GM18909 (cell line): ENCODE data around the gene MIS12.

Experiments
- ATAC-seq: cut with Tn5 transposase; IDR thresholded peaks from one replicate; pipeline ENCODE4 v1.9.1; 2021; ENCODE audit warnings: mild to moderate bottlenecking; ENCODE audit not compliant: unreplicated experiment, poor library complexity

Gene MIS12

DNA sequence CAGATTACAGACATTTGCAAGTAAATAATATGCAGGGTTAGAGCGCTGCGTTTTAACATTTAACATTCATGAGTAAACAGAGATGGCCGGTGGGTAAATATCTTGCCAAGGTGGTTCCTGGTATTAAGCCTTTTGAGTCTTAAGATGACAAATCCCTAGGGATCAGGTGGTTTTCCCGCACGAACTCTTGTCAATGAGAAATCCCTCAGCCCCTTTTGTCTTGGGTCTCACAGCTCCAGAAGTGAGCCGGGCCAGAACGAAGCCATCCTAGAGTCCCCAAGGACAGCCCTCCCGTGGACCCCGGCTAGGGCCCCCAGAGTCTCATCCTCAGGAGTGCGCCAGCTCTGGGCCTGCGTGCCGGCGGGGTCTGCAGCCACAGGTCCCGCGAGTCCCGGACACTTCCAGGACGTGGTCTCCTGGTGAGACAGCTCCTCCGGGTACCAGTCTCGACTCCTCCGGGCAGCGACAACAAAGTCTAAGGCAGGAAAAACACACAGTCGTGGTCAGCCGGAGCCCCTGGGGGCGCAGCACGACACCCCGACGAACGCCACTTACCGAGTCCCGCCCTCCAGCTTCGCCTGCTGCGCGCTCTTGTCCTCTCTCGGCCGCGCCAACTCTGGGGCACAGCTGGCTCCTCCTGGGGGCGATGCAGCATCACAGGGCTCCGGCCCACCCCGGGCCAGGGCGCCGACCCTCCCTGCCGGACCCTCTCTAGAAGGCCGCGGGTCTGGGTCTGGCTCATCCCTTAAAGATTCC, 13.3 kb downstream of the MIS12 start:
- no peak for ATAC-seq

DNA sequence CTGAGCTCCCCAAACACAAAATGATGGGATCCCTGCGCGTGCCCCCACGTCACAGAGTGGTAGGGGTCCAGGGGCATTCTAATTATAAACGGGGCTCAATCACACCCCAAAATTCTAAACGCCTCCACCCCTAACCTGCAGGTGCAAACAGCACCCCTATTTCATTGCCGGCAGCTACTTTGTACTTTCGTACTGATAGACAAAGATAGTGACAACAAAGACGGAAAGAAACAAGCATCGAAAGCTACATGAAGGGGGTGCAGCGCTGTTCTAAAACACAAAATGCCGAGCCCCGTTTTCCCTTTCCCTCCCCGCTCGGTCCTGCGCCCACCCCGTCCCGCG, 13.9 kb downstream of the MIS12 start:
- ATAC-seq: no peak

DNA sequence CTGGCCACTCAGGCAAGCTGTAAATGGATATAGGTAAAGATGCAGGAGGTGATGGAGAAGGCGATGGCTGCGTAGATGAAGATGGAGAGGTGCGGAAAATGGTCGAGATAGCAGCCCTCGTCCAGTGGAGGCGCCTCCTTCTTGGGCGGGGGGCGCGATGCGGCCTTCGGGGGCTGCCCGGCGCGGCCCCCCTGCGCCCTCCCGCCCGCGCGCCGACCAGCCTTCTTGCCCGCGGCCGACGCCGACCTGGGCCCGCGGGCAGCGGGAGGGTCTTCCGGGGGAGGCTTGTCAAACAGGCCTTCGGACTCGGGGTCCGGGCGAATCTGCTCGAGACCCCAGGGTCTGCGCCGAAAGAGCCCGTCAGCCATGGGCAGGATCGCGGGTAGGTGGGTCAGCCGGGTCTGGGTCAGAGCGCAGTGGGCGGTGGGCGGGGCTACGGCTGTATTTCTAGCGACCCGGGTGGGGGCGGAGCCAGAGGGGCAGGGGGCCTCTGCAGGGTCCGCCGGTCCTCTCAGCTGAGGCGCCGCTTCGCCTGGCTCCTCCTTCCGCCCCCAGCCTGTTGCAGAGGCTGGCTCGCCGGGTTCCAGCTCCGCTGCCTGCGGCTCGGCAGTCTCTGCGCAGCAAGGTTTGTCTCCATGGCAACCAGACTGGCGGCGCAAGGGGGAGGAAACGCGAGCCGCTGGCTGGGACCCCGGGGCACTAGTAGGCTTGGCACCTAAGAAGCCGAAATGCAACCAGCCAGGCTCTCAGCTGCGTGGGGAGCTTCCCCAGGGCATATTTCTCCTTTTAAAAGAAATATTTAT, 14.4 kb downstream of the MIS12 start:
- ATAC-seq: peak; percentile 43

DNA sequence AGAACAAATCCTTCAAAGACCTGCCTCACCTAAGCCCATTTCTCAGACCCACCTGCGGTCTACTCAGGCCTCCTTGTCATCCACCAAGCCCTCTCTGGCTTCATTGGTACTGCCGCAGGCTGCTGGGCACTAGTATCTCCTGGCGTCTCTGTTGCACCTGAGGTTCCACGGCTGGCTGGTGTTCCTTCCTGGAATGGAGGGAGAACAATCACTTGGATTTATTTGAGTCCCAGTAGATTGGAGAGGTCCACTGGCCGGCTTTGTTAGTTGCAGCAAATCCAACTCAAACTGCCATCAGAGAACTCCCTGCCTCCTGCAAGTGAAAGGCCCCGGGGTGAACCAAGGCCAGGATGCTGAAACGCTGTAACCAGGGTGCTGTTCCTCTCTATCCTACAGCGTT, 15.3 kb downstream of the MIS12 start:
- no peak for ATAC-seq

DNA sequence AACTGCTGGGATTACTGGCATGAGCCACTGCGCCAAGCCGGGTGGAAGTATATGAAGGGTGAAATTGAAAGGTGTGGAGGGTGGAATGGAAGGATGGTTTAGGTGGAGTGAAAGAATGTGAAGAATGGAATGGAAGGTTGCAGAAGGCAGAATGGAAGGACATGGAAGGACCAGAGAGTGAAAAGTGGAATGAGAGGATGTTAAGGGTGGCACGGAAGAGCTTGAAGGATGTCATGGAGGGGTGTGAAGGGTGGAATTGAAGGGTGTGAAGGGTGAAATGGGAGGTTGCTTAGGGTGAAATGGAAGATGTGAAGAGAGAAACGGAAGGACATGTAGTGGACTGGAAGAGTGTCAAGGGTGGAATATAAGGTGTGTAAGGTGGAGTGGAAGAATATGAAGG, 16.2 kb downstream of the MIS12 start:
- ATAC-seq: no peak

DNA sequence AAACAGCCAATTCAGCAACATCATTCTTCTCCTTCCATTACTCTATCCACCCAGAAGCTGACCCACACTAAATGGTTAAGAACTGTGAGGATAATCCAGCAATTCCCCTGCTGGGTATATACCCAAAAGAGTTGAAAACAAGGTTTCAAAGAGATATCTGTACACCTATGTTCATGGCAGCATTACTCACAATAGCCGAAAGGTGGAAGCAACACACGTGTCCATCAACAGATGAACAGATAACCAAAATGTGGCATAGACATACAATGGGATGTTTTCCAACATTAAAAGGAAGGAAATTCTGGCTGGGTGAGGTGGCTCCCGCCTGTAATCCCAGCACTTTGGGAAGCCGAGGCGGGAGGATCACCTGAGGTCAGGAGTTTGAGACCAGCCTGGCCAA, 19.9 kb downstream of the MIS12 start:
- ATAC-seq: no peak

DNA sequence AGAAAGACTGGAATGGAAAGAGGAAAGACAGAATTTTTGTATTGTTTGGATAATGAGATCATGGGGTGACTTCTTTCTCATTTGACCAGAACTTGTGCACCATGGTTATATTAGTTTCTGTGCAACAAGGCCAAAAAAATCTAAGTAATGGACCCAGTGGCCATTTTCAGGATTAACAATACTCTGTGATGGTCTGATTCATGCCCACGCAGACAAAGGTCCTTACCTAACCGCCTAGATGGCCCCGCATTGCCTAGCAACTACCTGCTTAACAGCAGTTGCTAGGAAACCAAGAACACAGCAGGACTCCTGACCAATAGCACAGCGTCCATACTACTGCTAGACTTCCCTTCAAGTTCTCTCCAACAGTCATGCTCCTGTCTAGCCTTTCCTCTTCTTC, 22.4 kb downstream of the MIS12 start:
- no peak for ATAC-seq

DNA sequence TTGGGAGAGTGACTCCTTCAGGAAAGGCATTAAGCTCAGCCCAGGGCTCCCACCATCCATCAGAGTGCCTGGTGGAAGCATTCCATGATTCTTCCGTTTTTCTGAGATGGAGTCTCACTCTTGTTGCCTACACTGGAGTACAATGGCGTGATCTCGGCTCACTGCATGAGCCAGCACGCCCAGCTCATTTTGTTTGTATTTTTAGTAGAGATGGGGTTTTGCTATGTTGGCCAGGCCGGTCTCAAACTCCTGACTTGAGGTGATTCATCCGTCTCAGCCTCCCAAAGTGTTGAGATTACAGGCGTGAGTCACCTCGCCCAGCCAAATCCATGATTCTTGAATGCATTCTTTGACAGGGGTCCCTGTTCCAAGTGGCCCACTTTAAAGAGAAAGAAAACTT, 23.1 kb downstream of the MIS12 start:
- ATAC-seq: no peak

DNA sequence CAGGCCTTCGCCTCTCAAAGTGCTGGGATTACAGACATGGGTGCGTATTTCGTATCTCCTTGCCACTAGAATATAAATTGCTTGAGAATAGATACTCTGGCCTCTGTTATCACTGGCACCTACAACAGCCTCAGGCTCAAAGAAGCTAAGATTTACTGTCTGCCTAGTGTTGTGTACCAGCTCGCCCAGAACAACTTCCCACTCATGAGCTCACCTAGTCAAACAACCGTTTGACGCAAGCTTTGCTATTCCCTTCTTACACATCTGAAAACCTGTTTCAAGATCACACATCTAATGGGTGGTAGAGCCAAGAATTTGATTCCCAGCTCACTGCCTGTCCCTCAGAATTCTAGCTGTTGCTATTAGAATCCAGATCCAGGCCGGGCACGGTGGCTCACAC, 24.4 kb downstream of the MIS12 start:
- no peak for ATAC-seq

DNA sequence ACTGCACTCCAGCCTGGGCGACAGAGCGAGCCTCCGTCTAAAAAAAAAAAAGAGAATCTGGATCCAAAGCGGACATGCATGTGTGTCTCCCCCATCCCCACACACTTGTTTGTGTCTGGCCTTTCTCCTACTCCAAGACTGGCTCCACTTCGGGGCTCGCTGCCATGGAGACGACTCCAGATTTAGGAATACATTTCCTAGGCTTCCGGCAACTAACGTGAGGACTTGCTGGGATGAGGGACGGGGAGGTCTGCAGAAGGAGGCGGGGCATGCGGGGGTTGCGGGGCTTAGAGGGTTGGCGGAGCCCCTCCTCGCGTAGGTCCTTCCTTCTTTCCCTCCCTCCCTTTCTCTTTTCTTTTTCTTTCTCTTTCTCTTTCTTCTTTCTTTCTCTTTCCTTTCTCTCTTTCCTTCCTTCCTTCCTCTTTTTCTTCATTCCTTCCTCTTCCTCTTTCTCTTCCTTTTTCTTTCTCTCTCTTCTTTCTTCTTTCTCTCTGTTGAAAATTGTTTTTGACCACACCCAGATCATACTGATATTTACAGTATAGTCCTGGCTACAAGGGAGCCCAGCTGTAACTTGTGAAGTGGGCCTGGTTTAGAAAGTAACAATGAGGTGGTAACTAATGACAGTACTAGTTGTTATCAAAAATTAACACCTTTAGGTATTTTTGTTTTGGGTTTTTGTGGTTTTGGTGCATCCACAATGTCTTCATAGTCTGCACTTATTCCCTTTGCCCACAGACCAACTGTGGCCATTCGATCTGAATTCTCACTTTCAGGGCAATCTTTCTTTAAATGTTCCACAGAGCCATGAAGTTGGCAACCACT, 25.2 kb downstream of the MIS12 start:
- no peak for ATAC-seq

DNA sequence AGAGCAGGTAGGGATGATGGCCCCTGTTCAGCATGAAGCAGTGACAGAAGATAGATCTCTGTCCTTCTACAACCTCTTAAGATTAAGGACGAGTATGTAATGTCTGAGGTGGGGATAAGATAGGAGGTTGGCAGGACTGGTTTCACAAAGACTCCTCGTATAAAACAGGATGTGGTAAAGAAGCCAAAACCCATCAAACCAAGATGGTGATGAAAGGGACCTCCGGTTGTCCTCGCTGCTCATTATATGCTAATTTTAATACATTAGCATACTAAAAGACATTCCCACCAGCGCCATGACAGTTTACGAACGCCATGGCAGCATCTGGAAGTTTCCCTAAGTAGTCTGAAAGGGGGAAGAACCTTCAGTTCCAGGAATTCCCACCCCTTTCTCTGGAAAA, 27.3 kb downstream of the MIS12 start:
- no peak for ATAC-seq

DNA sequence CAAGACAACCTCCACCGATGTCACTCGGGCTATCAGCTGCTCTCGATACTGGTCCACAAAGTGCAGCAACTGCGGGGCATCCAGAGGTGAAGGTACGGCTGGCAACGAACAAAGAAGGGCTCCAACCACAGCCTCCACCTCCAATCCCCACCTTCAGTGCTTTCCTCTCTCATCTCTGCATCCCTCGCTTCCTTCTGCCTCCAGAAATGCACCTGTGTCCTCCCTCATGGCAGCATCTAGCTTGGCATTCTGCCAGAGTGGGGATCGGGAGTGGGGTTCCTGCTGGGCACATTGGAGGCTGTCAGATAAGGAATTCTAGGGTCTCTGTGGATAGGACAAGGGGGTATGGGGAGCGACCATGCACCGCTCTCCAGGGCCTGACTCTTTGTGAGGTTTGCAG, 28.6 kb downstream of the MIS12 start:
- ATAC-seq: no peak

DNA sequence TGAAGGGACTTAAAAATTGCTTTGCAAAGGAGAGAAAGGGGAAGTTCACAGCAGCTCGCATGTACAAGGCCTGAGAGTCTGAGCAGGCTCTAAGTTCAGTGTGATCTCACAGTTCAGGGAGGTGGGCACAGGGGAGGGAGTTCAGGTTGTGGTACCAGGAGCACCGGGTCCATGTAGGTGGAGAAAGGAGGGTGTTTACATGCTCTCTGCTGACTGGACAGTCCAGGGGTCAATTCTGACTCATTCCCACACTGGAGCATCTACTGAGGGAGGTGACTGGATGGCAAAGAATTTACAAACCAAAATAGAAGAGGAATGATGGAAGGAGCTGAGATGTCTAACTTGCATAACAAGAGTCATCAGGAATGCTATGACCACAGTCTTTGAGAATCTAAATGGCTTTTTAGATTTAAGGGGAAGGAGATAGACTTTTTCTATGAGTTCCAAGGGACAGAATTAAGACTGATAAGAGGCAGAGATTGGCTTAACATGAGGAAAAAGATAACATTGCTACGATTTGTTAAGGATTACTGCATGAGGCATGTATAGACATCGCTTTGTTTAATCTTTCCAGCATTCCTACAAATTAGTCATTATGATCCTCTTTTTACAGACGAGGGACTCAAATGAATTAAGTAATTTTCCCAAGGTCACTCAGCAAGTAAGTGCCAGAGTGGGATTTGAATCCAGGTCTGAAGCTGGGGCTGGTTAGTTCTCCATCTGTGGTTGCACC, 29.9 kb downstream of the MIS12 start:
- no peak for ATAC-seq

DNA sequence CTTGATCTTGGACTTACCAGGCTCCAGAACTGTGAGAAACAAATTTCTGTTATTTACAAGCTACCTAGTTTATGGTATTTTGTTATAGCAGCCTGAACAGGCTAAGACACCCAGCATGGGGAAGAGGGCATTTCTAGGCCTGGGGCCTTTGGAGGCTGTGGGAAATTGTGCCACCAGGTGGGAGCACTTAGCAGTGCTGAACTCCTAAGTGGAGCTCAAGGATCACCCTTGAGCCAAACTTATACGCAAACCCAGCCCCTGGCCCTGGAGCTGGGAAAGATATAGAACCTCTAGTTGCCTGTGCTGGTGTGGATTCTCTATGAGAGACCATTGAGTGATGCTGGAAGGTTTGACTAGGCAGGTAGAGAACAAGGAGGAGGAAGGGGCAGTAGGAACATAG, 36.1 kb downstream of the MIS12 start:
- ATAC-seq: no peak

DNA sequence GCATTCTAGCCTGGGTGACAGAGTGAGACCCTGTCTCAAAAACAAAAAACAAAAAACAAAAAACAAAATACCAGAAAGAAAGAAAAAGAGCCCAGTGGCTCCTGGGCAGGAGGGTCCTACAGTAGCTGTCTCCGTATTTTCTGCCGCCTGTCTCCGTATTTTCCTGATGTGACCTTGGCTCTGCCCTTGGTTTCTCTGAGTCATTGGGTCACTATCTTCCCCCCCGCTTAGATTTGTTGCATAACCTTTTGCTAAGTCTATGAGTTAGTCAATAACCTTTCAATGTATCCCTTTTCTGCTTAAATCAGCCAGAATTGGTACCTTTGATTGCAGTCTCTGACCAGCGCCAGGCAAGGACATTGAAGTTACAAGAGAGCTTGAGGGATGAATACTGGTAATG, 36.9 kb downstream of the MIS12 start:
- no peak for ATAC-seq

DNA sequence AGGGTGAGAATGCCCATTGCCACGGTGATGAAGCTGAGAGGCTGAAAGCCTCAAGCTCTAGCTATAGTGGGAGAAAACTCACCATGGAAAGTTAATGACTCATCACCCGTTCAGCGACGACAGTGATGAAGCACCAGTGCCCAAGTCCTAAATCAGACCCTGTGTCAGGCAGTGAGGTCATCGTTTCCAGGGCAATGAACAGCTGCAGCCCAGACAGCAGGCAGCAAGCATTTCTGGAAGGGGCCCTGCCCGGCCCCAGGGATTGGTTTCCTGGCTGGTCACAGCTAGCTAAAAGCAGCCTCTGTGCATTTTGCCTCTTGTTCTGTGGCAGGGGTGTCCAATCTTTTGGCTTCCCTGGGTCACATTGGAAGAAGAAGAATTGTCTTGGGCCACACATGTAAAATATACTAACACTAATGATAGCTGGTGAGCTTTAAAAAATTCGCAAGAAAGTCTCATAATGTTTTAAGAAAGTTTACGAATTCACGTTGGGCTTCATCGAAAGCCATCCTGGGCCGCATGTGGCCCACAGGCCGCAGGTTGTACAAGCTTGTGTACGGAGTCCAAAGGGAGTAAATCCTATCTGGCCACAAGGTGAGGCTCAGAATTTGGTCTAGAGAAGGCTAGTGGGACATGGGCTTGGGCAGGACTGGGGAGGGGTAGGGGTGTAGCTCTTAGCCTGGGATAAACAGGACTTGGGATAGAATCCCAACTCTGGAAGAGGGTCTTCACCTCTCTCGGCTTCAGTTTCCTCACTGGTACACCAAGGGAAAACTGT, 40.6 kb downstream of the MIS12 start:
- no peak for ATAC-seq

DNA sequence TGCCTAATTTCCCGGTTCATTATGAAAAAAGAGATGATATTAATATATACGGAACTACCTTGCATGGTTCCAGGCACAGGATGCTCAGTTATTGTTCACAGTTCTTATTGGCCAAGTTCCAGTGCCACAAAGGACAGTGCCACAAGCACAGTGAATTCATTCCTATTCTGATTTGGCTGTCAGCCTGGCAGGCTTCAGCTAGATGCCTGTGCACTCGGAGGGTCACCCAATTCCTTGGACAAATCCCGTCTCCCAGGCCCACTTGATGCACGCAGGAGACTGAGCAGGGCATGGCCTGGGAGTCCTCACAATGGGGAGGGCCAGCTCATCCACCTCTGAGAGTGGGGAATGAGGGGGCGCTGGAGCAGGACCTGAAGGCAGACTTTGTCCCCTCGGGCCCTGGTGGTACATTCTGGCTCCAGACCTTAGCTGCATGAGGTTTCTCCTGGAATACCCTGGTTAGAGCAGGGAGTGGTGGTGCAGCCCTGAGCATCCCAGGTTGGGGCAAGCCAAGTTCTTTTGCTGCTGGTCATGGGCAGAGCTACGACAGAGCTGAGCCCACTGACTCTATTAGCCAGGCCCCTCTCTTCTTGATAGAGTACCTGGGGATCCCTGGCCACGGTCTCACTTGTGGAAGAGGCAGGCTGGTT, 41.4 kb downstream of the MIS12 start:
- ATAC-seq: no peak

DNA sequence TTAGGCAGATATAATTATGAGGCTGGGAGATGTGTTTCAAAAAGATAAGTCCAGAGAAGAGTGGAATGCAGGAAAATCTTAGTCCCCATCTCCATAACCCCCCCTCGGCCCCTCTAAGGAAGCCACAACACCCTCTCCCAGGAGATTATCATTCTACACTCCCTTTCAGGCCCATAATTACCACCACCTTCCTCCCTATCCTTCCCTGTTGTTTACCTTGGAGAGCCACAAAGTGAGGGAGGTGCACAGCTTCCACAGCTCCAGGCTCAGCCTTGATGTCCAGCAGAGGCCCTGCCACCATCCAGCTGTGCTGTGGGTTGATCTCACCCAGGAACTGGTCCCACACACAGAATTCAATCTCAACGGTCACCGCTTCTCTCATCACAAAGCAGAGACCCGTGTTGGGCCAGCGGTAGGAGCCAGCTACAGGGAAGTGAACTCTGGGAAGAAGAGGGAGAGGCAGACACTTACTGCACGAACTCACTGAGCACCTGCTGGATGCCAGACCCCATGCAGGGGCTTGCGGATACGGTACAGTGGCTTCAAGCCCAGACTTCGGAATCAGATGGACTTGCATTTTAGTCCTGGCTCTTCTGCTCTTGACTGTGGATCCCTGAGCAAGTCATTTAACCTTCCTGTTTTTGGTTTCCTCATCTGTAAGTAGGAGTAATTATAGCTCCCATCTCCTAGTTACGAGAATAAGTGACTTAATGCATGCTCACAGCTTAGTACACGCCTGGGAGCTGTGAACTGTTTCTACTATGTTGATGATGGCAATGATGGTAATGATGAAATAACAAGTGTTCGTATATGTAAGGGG, 44.1 kb downstream of the MIS12 start:
- no peak for ATAC-seq

DNA sequence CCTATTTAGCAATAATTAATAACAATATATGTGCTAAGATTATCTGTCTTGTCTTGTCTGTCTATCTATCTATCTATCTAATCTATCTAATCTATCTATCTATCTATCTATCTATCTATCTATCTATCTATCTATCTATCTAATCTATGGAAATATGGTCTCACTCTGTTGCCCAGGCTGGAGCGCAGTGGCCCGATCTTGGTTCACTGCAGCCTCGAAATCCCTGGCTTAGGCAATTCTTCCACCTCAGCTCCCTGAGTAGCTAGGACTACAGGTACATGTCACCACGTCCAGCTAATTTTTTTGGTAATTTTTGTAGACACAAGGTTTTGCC, 44.7 kb downstream of the MIS12 start:
- no peak for ATAC-seq
